ENCODE measurements around the gene BTG2.
"Not testable (repeated sequence)": the region's sequence is repeated elsewhere in the genome, so short reads cannot be mapped to it uniquely, and the experiment has no call there.

The BTG2 gene

GRCh38 chr1:203306965-203307541, 1.7 kb downstream of the BTG2 start:
- H3K4me1 ChIP-seq, result peaks cover 35% of the 10 kb centered on the region
- no peaks in the 10 kb centered on the region for H3K9me3 ChIP-seq
- H3K4me3 ChIP-seq, result peak overlapping the region; percentile 93
- no peaks in the 10 kb centered on the region for H3K27me3 ChIP-seq (ENCODE audit: low read depth)
- peaks cover 11% of the 10 kb centered on the region for H3K36me3 ChIP-seq (replicated peaks)
- peak in 1 of 2 experiments; percentile 56 for DNase-seq (ENCODE audit: low spot score in 2 of 2)
- in situ Hi-C loops (cut with MboI; ENCODE audit: low sequenced_read_pairs), result no loop called here

DNA sequence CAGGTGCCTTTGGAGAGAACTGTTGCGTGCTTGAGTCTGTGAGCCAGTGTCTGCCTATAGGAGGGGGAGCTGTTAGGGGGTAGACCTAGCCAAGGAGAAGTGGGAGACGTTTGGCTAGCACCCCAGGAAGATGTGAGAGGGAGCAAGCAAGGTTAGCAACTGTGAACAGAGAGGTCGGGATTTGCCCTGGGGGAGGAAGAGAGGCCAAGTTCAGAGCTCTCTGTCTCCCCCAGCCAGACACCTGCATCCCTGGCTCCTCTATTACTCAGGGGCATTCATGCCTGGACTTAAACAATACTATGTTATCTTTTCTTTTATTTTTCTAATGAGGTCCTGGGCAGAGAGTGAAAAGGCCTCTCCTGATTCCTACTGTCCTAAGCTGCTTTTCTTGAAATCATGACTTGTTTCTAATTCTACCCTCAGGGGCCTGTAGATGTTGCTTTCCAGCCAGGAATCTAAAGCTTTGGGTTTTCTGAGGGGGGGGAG, 2.4 kb downstream of the BTG2 start:
- H3K4me3 ChIP-seq, result peak overlapping the region; percentile 93
- H3K9me3 ChIP-seq, result no peaks in the 10 kb centered on the region
- H3K36me3 ChIP-seq (replicated peaks), result peaks cover 11% of the 10 kb centered on the region
- no peaks in the 10 kb centered on the region for H3K27me3 ChIP-seq (ENCODE audit: low read depth)
- peak; percentile 88 to 96 for DNase-seq (ENCODE audit: low spot score in 2 of 2)
- in situ Hi-C loops (cut with MboI; ENCODE audit: low sequenced_read_pairs), result no loop called here
- peaks cover 35% of the 10 kb centered on the region for H3K4me1 ChIP-seq

GRCh38 chr1:203308328-203308922, 3.1 kb downstream of the BTG2 start:
- DNase-seq (ENCODE audit: low spot score in 2 of 2), result peak; percentile 43 to 59
- H3K4me3 ChIP-seq, result peak overlapping the region; percentile 7
- no peaks in the 10 kb centered on the region for H3K27me3 ChIP-seq (ENCODE audit: low read depth)
- H3K9me3 ChIP-seq, result no peaks in the 10 kb centered on the region
- peaks cover 35% of the 10 kb centered on the region for H3K4me1 ChIP-seq
- H3K36me3 ChIP-seq (replicated peaks), result peaks cover 11% of the 10 kb centered on the region
- in situ Hi-C loops (cut with MboI; ENCODE audit: low sequenced_read_pairs), result no loop called here

GRCh38 chr1:203308923-203309331, 3.6 kb downstream of the BTG2 start:
- Histone ChIP-seq H3K4me3 (no peak overlapping the region), H3K36me3 (replicated peaks) (peaks cover 11% of the 10 kb centered on the region), H3K9me3 (no peaks in the 10 kb centered on the region), H3K4me1 (peaks cover 35% of the 10 kb centered on the region), H3K27me3 (ENCODE audit: low read depth) (no peaks in the 10 kb centered on the region)
- in situ Hi-C loops (cut with MboI; ENCODE audit: low sequenced_read_pairs), result no loop called here
- no peak for DNase-seq (ENCODE audit: low spot score in 2 of 2)

- Histone ChIP-seq H3K27me3 (ENCODE audit: low read depth) (no peaks in the 10 kb centered on the region), H3K9me3 (no peaks in the 10 kb centered on the region), H3K36me3 (replicated peaks) (peaks cover 10% of the 10 kb centered on the region), H3K4me3 (no peak overlapping the region), H3K4me1 (peaks cover 26% of the 10 kb centered on the region)
- DNase-seq (ENCODE audit: low spot score in 2 of 2), result no peak
- in situ Hi-C loops (cut with MboI; ENCODE audit: low sequenced_read_pairs), result no loop called here
These were observed 6.3 kb downstream of the BTG2 start for GRCh38 chr1:203311368-203312301.

- H3K27me3 ChIP-seq (ENCODE audit: low read depth); H3K36me3 ChIP-seq (replicated peaks); DNase-seq (ENCODE audit: low spot score in 2 of 2); H3K9me3 ChIP-seq; H3K4me1 ChIP-seq; in situ Hi-C loops (cut with MboI; ENCODE audit: low sequenced_read_pairs); H3K4me3 ChIP-seq: not testable (repeated sequence)
These were observed 8.9 kb downstream of the BTG2 start for GRCh38 chr1:203314025-203314759.

GRCh38 chr1:203316626-203317093, 11.3 kb downstream of the BTG2 start:
- no peak for DNase-seq (ENCODE audit: low spot score in 2 of 2)
- H3K4me3 ChIP-seq, result no peak overlapping the region
- in situ Hi-C loops (cut with MboI; ENCODE audit: low sequenced_read_pairs), result no loop called here
- no peaks in the 10 kb centered on the region for H3K9me3 ChIP-seq
- 0 out of 2 replicates have a peak, but pooled peaks cover 2% of the 10 kb centered on the region for H3K36me3 ChIP-seq (replicated peaks)
- H3K27me3 ChIP-seq (ENCODE audit: low read depth), result no peaks in the 10 kb centered on the region
- no peaks in the 10 kb centered on the region for H3K4me1 ChIP-seq

DNA sequence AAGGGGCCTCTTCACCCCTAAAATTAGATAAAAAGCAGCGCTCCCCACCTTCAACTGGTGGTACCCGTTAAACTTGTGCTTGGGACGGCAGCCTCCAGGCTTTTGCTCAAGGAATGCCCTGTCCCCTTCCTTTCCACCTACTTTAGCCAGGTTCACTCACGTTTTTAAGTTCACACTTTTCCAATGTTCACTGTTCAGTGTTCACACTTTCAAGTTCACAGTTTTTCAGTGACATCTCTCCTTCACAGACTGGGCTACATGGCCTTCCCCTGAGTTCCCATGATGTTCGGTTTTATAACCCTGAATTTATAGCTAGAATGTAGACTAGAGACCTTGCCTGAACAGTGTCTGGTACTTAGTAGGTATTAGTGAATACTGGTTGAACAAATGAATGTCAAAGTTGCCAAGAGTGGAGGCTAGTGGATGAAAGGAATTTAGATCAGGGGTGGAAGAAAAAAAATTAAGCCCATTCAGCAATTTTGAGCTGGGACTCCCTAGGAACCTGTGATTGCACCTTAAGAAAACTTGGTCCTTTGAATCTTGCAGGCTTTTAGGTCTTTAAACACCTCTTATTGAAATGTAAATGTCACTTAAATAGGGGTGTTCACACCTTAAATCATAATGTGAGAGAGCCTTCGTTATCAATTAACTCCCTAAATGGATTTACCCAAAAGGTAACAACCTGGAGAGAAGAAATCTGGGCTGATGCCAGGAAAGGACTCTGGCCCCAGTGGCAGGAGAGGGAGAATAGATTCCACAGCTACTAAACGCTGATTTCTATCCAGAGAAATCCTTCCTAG, 12.3 kb downstream of the BTG2 start:
- DNase-seq (ENCODE audit: low spot score in 2 of 2), result no peak
- H3K4me3 ChIP-seq, result no peak overlapping the region
- H3K27me3 ChIP-seq (ENCODE audit: low read depth), result no peaks in the 10 kb centered on the region
- no peaks in the 10 kb centered on the region for H3K9me3 ChIP-seq
- peaks cover 4% of the 10 kb centered on the region for H3K4me1 ChIP-seq
- 0 out of 2 replicates have a peak, but pooled peaks cover 2% of the 10 kb centered on the region for H3K36me3 ChIP-seq (replicated peaks)
- in situ Hi-C loops (cut with MboI; ENCODE audit: low sequenced_read_pairs), result no loop called here

DNA sequence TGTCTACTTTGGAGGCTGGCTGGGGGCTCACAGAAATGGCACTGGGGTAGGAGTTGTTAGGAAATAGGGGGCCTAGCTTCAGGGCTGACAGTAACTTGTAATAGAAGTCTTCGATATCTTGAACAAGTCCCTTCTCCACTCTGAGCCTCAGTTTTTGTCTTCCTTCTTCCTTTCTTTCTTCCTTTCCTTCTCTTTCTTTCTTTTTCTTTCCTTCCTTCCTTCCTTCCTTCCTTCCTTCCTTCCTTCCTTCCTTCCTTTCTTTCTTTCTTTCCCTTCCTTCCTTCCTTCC, 12.9 kb downstream of the BTG2 start:
- H3K4me3 ChIP-seq, result no peak overlapping the region
- H3K27me3 ChIP-seq (ENCODE audit: low read depth), result no peaks in the 10 kb centered on the region
- 0 out of 2 replicates have a peak, but pooled peaks cover 2% of the 10 kb centered on the region for H3K36me3 ChIP-seq (replicated peaks)
- in situ Hi-C loops (cut with MboI; ENCODE audit: low sequenced_read_pairs), result no loop called here
- H3K9me3 ChIP-seq, result no peaks in the 10 kb centered on the region
- no peak for DNase-seq (ENCODE audit: low spot score in 2 of 2)
- H3K4me1 ChIP-seq, result peaks cover 9% of the 10 kb centered on the region

- H3K27me3 ChIP-seq (ENCODE audit: low read depth), result no peaks in the 10 kb centered on the region
- H3K9me3 ChIP-seq, result no peaks in the 10 kb centered on the region
- peaks cover 23% of the 10 kb centered on the region for H3K4me1 ChIP-seq
- H3K36me3 ChIP-seq (replicated peaks), result no peaks in the 10 kb centered on the region
- in situ Hi-C loops (cut with MboI; ENCODE audit: low sequenced_read_pairs), result no loop called here
- H3K4me3 ChIP-seq, result no peak overlapping the region
- DNase-seq (ENCODE audit: low spot score in 2 of 2), result no peak
These were observed 15.4 kb downstream of the BTG2 start for GRCh38 chr1:203320591-203321272.

GRCh38 chr1:203321273-203322052, 16.1 kb downstream of the BTG2 start:
- Histone ChIP-seq H3K4me3 (no peak overlapping the region), H3K4me1 (peaks cover 29% of the 10 kb centered on the region), H3K9me3 (no peaks in the 10 kb centered on the region), H3K36me3 (replicated peaks) (no peaks in the 10 kb centered on the region), H3K27me3 (ENCODE audit: low read depth) (no peaks in the 10 kb centered on the region)
- in situ Hi-C loops (cut with MboI; ENCODE audit: low sequenced_read_pairs), result no loop called here
- no peak for DNase-seq (ENCODE audit: low spot score in 2 of 2)
